Activated naive CD4-positive, alpha-beta T cell treated with anti-CD3 and anti-CD28 coated beads, Interleukin-2, amount 50 U/mL, for 72 hours (primary cell): ENCODE data around the gene ACCS. TPM values are rescaled to one million over a fixed set of nuclear protein-coding genes. Genes with fewer than 3 reads are reported as not detected.

Source experiments
- ATAC-seq, 2 donors: fragments of 150-1000 bp; cut with Tn5 transposase; 2 replicates each; pipeline ENCODE4 v1.10.0; 2021; ENCODE audit warnings: mild to moderate bottlenecking in 2 of 2, moderate library complexity in 2 of 2
- DNase-seq, 2 donors: peaks; one replicate each; pipeline ENCODE4 v3.0.0; 2021 to 2022; ENCODE audit warnings: low spot score in 2 of 2
- H3K27ac Mint-ChIP-seq, 2 donors: one replicate each; pipeline ENCODE4 v1.8.0; 2022; ENCODE audit warnings: mild to moderate bottlenecking in 2 of 2, mixed read lengths in 2 of 2
- H3K36me3 Mint-ChIP-seq, 2 donors: one replicate each; pipeline ENCODE4 v1.8.0; 2022; ENCODE audit warnings: mixed read lengths in 2 of 2
- H3K9me3 Mint-ChIP-seq, 2 donors: one replicate each; pipeline ENCODE4 v1.8.0; 2022; ENCODE audit warnings: mixed read lengths in 2 of 2
- total RNA-seq, 2 donors: library from RNA; stranded (reverse); gene quantifications; one replicate each; pipeline ENCODE4 v1.2.3, GENCODE V29; 2022

The ACCS gene
- total RNA-seq, 2 donors from 2014 or later: 5.4 to 8.5 TPM

- Mint-ChIP-seq H3K36me3 (peaks cover 0 to 5% of the 10 kb centered on the region in 2 donors), H3K27ac (no peak overlapping the region), H3K9me3 (no peaks in the 10 kb centered on the region)
- DNase-seq (no peak), ATAC-seq (no peak)
These were observed 35.0 kb downstream of the ACCS start for GRCh38 chr11:44101098-44101497.

- Mint-ChIP-seq H3K27ac (no peak overlapping the region), H3K36me3 (peaks cover 0 to 5% of the 10 kb centered on the region in 2 donors), H3K9me3 (no peaks in the 10 kb centered on the region)
- no peak for DNase-seq
- ATAC-seq: peak; percentile 58 to 83
These were observed 38.6 kb downstream of the ACCS start for GRCh38 chr11:44104481-44105294.

- no peaks in the 10 kb centered on the region for H3K36me3 Mint-ChIP-seq
- ATAC-seq (no peak), DNase-seq (no peak)
- no peaks in the 10 kb centered on the region for H3K9me3 Mint-ChIP-seq
- peak overlapping the region in 1 of 2 donors; percentile 62 for H3K27ac Mint-ChIP-seq
These were observed 42.2 kb downstream of the ACCS start for GRCh38 chr11:44108260-44108659.

GRCh38 chr11:44110231-44110679, 44.2 kb downstream of the ACCS start:
- DNase-seq: peak in 1 of 2 donors; percentile 62
- Mint-ChIP-seq H3K27ac (peak overlapping the region in 1 of 2 donors; percentile 31), H3K9me3 (no peaks in the 10 kb centered on the region), H3K36me3 (peaks cover 0 to 4% of the 10 kb centered on the region in 2 donors)
- ATAC-seq: peak; percentile 75 to 79

GRCh38 chr11:44112091-44112821, 46.2 kb downstream of the ACCS start:
- ATAC-seq: peak in 1 of 2 donors; percentile 51
- no peaks in the 10 kb centered on the region for H3K9me3 Mint-ChIP-seq
- H3K36me3 Mint-ChIP-seq: peaks cover 0 to 17% of the 10 kb centered on the region in 2 donors
- H3K27ac Mint-ChIP-seq: no peak overlapping the region
- DNase-seq: peak in 1 of 2 donors; percentile 11

GRCh38 chr11:44113018-44113417, 46.9 kb downstream of the ACCS start:
- DNase-seq (no peak), ATAC-seq (no peak)
- Mint-ChIP-seq H3K27ac (peak overlapping the region in 1 of 2 donors; percentile 2), H3K36me3 (peaks cover 0 to 21% of the 10 kb centered on the region in 2 donors), H3K9me3 (no peaks in the 10 kb centered on the region)

- H3K36me3 Mint-ChIP-seq: peaks cover 0 to 21% of the 10 kb centered on the region in 2 donors
- no peaks in the 10 kb centered on the region for H3K9me3 Mint-ChIP-seq
- ATAC-seq (no peak), DNase-seq (no peak)
- peak overlapping the region in 1 of 2 donors; percentile 2 for H3K27ac Mint-ChIP-seq
These were observed 47.5 kb downstream of the ACCS start for GRCh38 chr11:44113572-44113971.

- no peak for ATAC-seq
- no peaks in the 10 kb centered on the region for H3K9me3 Mint-ChIP-seq
These were observed 50.3 kb downstream of the ACCS start for GRCh38 chr11:44116234-44116830.

GRCh38 chr11:44120169-44120568, 54.1 kb downstream of the ACCS start:
- H3K36me3 Mint-ChIP-seq: peaks cover 0 to 17% of the 10 kb centered on the region in 2 donors
- H3K27ac Mint-ChIP-seq: peak overlapping the region in 1 of 2 donors; percentile 53
- DNase-seq: no peak
- H3K9me3 Mint-ChIP-seq: no peaks in the 10 kb centered on the region
- no peak for ATAC-seq

More at GRCh38 chr11:44116234-44116830, 50.3 kb downstream of the ACCS start:
- no peak for DNase-seq
- H3K36me3 Mint-ChIP-seq: peaks cover 0 to 21% of the 10 kb centered on the region in 2 donors
- H3K27ac Mint-ChIP-seq: no peak overlapping the region

GRCh38 chr11:44125598-44125997, 59.5 kb downstream of the ACCS start:
- H3K36me3 Mint-ChIP-seq: peaks cover 0 to 13% of the 10 kb centered on the region in 2 donors
- H3K9me3 Mint-ChIP-seq: no peaks in the 10 kb centered on the region
- DNase-seq (no peak), ATAC-seq (no peak)
- no peak overlapping the region for H3K27ac Mint-ChIP-seq

GRCh38 chr11:44126304-44126703, 60.2 kb downstream of the ACCS start:
- no peak overlapping the region for H3K27ac Mint-ChIP-seq
- ATAC-seq (no peak), DNase-seq (no peak)
- peaks cover 0 to 16% of the 10 kb centered on the region in 2 donors for H3K36me3 Mint-ChIP-seq
- H3K9me3 Mint-ChIP-seq: no peaks in the 10 kb centered on the region

GRCh38 chr11:44127130-44127529, 61.1 kb downstream of the ACCS start:
- ATAC-seq (no peak), DNase-seq (no peak)
- Mint-ChIP-seq H3K9me3 (no peaks in the 10 kb centered on the region), H3K36me3 (peaks cover 0 to 17% of the 10 kb centered on the region in 2 donors), H3K27ac (no peak overlapping the region)

- H3K36me3 Mint-ChIP-seq: peaks cover 0 to 21% of the 10 kb centered on the region in 2 donors
- H3K9me3 Mint-ChIP-seq: no peaks in the 10 kb centered on the region
- no peak overlapping the region for H3K27ac Mint-ChIP-seq
These were observed 62.7 kb downstream of the ACCS start for GRCh38 chr11:44128729-44129128.

GRCh38 chr11:44130751-44131150, 64.7 kb downstream of the ACCS start:
- H3K9me3 Mint-ChIP-seq: no peaks in the 10 kb centered on the region
- H3K27ac Mint-ChIP-seq: no peak overlapping the region
- DNase-seq (no peak), ATAC-seq (no peak)
- H3K36me3 Mint-ChIP-seq: peaks cover 0 to 21% of the 10 kb centered on the region in 2 donors

More at GRCh38 chr11:44128729-44129128, 62.7 kb downstream of the ACCS start:
- no peak for DNase-seq
- ATAC-seq: no peak

GRCh38 chr11:44133335-44133946, 67.4 kb downstream of the ACCS start:
- ATAC-seq: no peak
- Mint-ChIP-seq H3K9me3 (no peaks in the 10 kb centered on the region), H3K36me3 (peaks cover 0 to 17% of the 10 kb centered on the region in 2 donors), H3K27ac (no peak overlapping the region)
- no peak for DNase-seq
